ENCODE data around the gene MOK. TPM values are rescaled to one million over a fixed set of nuclear protein-coding genes. Genes with fewer than 3 reads are reported as not detected.

Gene MOK
- total RNA-seq, 1 experiment from 2014 or later, result 2.8 TPM

- Histone ChIP-seq H2BK120ac (ENCODE audit: low read depth, low read length, poor library complexity, severe bottlenecking) (no peak overlapping the region), H3K4ac (ENCODE audit: low read depth, low read length) (no peak overlapping the region), H2AK5ac (ENCODE audit: insufficient read length, low read length) (no peak overlapping the region), H4K8ac (replicated peaks; ENCODE audit: insufficient read length, low read depth, low read length) (no peak overlapping the region), H3K56ac (ENCODE audit: insufficient read length, low read depth, low read length) (no peak overlapping the region), H3K27me3 (ENCODE audit: insufficient read depth, low read length) (no peaks in the 10 kb centered on the region; the same call in 1 of the 2 replicates), H2BK5ac (ENCODE audit: insufficient read length, low read length) (no peak overlapping the region), H3K9me3 (ENCODE audit: control insufficient read depth, low read depth, low read length) (no peaks in the 10 kb centered on the region), H3K27ac (ENCODE audit: insufficient read length, low read depth, low read length) (no peak overlapping the region), H3K23me2 (ENCODE audit: insufficient read length, low read depth, low read length, poor library complexity, severe bottlenecking) (peaks cover 18% of the 10 kb centered on the region), H2BK20ac (ENCODE audit: low read depth, low read length, poor library complexity, severe bottlenecking) (no peak overlapping the region), H2AFZ (ENCODE audit: low read length) (no peak overlapping the region), H3K9ac (ENCODE audit: extremely low read depth, insufficient read length, low read length) (no peak overlapping the region), H3K79me1 (ENCODE audit: insufficient read depth, low read depth, low read length, poor library complexity, severe bottlenecking) (no peaks in the 10 kb centered on the region), H4K5ac (ENCODE audit: insufficient read length, low read depth, low read length) (no peak overlapping the region), H4K91ac (ENCODE audit: insufficient read length, low read depth, low read length) (no peak overlapping the region), H2BK15ac (ENCODE audit: low read depth, low read length) (no peak overlapping the region), H3K79me2 (ENCODE audit: insufficient read depth, low read length) (no peaks in the 10 kb centered on the region), H2BK12ac (ENCODE audit: insufficient read length, low read depth, low read length) (no peak overlapping the region), H3K14ac (ENCODE audit: insufficient read depth, low read length) (no peak overlapping the region), H4K20me1 (ENCODE audit: control insufficient read depth, insufficient read depth, insufficient read length) (no peaks in the 10 kb centered on the region), H3K18ac (ENCODE audit: insufficient read length, low read depth, low read length) (no peak overlapping the region), H3K4me1 (ENCODE audit: insufficient read depth, low read length) (no peaks in the 10 kb centered on the region; the same call in 1 of the 2 replicates), H3T11ph (ENCODE audit: low read length) (no peak overlapping the region), H3K4me2 (ENCODE audit: insufficient read depth, insufficient read length, low read length) (no peak overlapping the region), H3K23ac (ENCODE audit: insufficient read length, low read depth, low read length) (no peak overlapping the region)
- Mint-ChIP-seq H3K27me3 (ENCODE audit: low read depth) (peaks cover 35% of the 10 kb centered on the region), H3K27ac (no peak overlapping the region), H3K36me3 (ENCODE audit: insufficient read depth in 1 of 3, low read depth in 3 of 3) (no peaks in the 10 kb centered on the region; a peak in 1 of 7 replicates), H3K4me1 (peaks cover 31 to 36% of the 10 kb centered on the region in 2 experiments), H3K4me3 (peak overlapping the region; percentile 67 to 94), H3K9me3 (no peaks in the 10 kb centered on the region; a peak in 1 of 5 replicates)
- TF ChIP-seq CTCF (conservative IDR thresholded peaks at IDR 0.05), result no peak
- WGBS (ENCODE audit: extremely low coverage, insufficient read length, low lambda C conversion rate), result no CpG with 5 or more reads among the region's 6 CpGs
- DNase-seq, result no peak
Observed at GRCh38 chr14:102315121-102315520, 10.2 kb upstream of the MOK start.

Measured in H9 (cell line).